GM21515 (cell line): ENCODE measurements around the gene THUMPD2.
A peak's percentile ranks its signal among the peaks of the same experiment; 100 is the strongest.

Experiments
- ATAC-seq: cut with Tn5 transposase; IDR thresholded peaks from one replicate; pipeline ENCODE4 v1.9.1; 2021; ENCODE audit not compliant: unreplicated experiment

THUMPD2 gene

GRCh38 chr2:39757156-39757555 is 21.9 kb downstream of the THUMPD2 start:
- ATAC-seq = no peak

- ATAC-seq = no peak
Measured at GRCh38 chr2:39755466-39755865, 23.6 kb downstream of the THUMPD2 start.

GRCh38 chr2:39743269-39743776 is 35.7 kb downstream of the THUMPD2 start:
- ATAC-seq = no peak

- no peak for ATAC-seq
Measured at GRCh38 chr2:39741871-39742270, 37.2 kb downstream of the THUMPD2 start.

GRCh38 chr2:39739386-39739785 is 39.7 kb downstream of the THUMPD2 start:
- ATAC-seq = no peak

- ATAC-seq = no peak
Measured at GRCh38 chr2:39738936-39739335, 40.1 kb downstream of the THUMPD2 start.

GRCh38 chr2:39737661-39738060 is 41.4 kb downstream of the THUMPD2 start:
- no peak for ATAC-seq

- ATAC-seq = no peak
Measured at GRCh38 chr2:39736640-39737039, 42.4 kb downstream of the THUMPD2 start.

GRCh38 chr2:39735648-39736047 is 43.4 kb downstream of the THUMPD2 start:
- ATAC-seq = no peak

GRCh38 chr2:39734445-39734844 is 44.6 kb downstream of the THUMPD2 start:
- ATAC-seq = no peak

GRCh38 chr2:39733070-39733674 is 45.9 kb downstream of the THUMPD2 start:
- ATAC-seq = no peak

GRCh38 chr2:39732482-39732881 is 46.6 kb downstream of the THUMPD2 start:
- ATAC-seq = no peak

- no peak for ATAC-seq
Measured at GRCh38 chr2:39731546-39731945, 47.5 kb downstream of the THUMPD2 start.

- ATAC-seq = peak; percentile 46
Measured at GRCh38 chr2:39730685-39731302, 48.3 kb downstream of the THUMPD2 start.

GRCh38 chr2:39730276-39730675 is 48.8 kb downstream of the THUMPD2 start:
- no peak for ATAC-seq

GRCh38 chr2:39728941-39729351 is 50.1 kb downstream of the THUMPD2 start:
- peak; percentile 49 for ATAC-seq

- ATAC-seq = peak; percentile 56
Measured at GRCh38 chr2:39728085-39728484, 51.0 kb downstream of the THUMPD2 start.

GRCh38 chr2:39725401-39725800 is 53.7 kb downstream of the THUMPD2 start:
- ATAC-seq = no peak

- ATAC-seq = no peak
Measured at GRCh38 chr2:39724828-39725144, 54.3 kb downstream of the THUMPD2 start.

GRCh38 chr2:39723946-39724827 is 54.9 kb downstream of the THUMPD2 start:
- no peak for ATAC-seq

GRCh38 chr2:39723497-39723896 is 55.6 kb downstream of the THUMPD2 start:
- ATAC-seq = no peak

- ATAC-seq = no peak
Measured at GRCh38 chr2:39720970-39721369, 58.1 kb downstream of the THUMPD2 start.
